ENCODE data around the gene TMEM59L.

GRCh38 chr19:18660051-18660910 is 47.6 kb downstream of the TMEM59L start:
- no peak for TF ChIP-seq LEF1 (IDR thresholded peaks at IDR 0.05; ENCODE audit: borderline replicate concordance)
- no peak for TF ChIP-seq ELF4 (IDR thresholded peaks at IDR 0.05)
- no peak for TF ChIP-seq FOXA1 (IDR thresholded peaks at IDR 0.05)
- TF ChIP-seq FOXK2 (IDR thresholded peaks at IDR 0.05) = no peak
